Left lobe of liver (tissue), 2 donors: ENCODE data around the gene NISCH. TPM values are rescaled to one million over a fixed set of nuclear protein-coding genes. Genes with fewer than 3 reads are reported as not detected.

ENCODE experiments used
- ATAC-seq: fragments of 200-7000 bp; cut with Tn5 transposase; one replicate; pipeline ENCODE4 v1.9.1; 2020; ENCODE audit warnings: mild to moderate bottlenecking, moderate library complexity
- DNase-seq: peaks from one replicate; pipeline ENCODE4 v3.0.0-alpha.2; 2020; ENCODE audit warnings: low spot score
- total RNA-seq: library from RNA; stranded (reverse); gene quantifications from one replicate; pipeline ENCODE4 v1.2.1, GENCODE V29; 2021
- donor health status: DM: no; HTN: no; CAD: no; lungs with moderate emphysema.
- donor health status: DM: no; HTN: yes; CAD: no.

NISCH gene
- total RNA-seq, 1 donor from 2014 or later, result 39.3 TPM

- DNase-seq, result no peak
- peak; percentile 62 for ATAC-seq
These were observed 8.5 kb upstream of the NISCH start for GRCh38 chr3:52446631-52447511.

GRCh38 chr3:52447512-52448355 lies 7.7 kb upstream of the NISCH start:
- ATAC-seq, result no peak
- no peak for DNase-seq

GRCh38 chr3:52450489-52451236 lies 4.7 kb upstream of the NISCH start:
- ATAC-seq (no peak), DNase-seq (no peak)

- no peak for ATAC-seq
- DNase-seq, result no peak
These were observed 3.9 kb upstream of the NISCH start for GRCh38 chr3:52451237-52452083.

GRCh38 chr3:52452126-52452525 lies 3.3 kb upstream of the NISCH start:
- no peak for ATAC-seq
- no peak for DNase-seq

- ATAC-seq (no peak), DNase-seq (no peak)
These were observed 2.7 kb upstream of the NISCH start for GRCh38 chr3:52452570-52453221.

- no peak for DNase-seq
These were observed 1.7 kb upstream of the NISCH start, which contains the start of gene TNNC1 for GRCh38 chr3:52453496-52454249. Gene TNNC1, minus strand, starts transcription at chr3:52454041. Its CDS starts 26 bp downstream, at chr3:52454015.

GRCh38 chr3:52454250-52454937 lies 1.0 kb upstream of the NISCH start:
- DNase-seq (no peak), ATAC-seq (no peak)

More at GRCh38 chr3:52453496-52454249, 1.7 kb upstream of the NISCH start, which contains the start of gene TNNC1:
- ATAC-seq, result no peak

- DNase-seq, result no peak
- ATAC-seq, result no peak
These were observed 494 bp upstream of the NISCH start for GRCh38 chr3:52454938-52455282.

GRCh38 chr3:52456169-52456799 lies 880 bp downstream of the NISCH start:
- DNase-seq (no peak), ATAC-seq (peak; percentile 12)

- ATAC-seq (no peak), DNase-seq (no peak)
These were observed 1.4 kb downstream of the NISCH start for GRCh38 chr3:52456800-52457183.

GRCh38 chr3:52458031-52458760 lies 2.8 kb downstream of the NISCH start:
- no peak for DNase-seq
- ATAC-seq, result no peak

GRCh38 chr3:52458770-52459545 lies 3.6 kb downstream of the NISCH start:
- DNase-seq, result no peak
- ATAC-seq, result no peak

GRCh38 chr3:52461874-52462273 lies 6.5 kb downstream of the NISCH start:
- ATAC-seq (no peak), DNase-seq (no peak)

- ATAC-seq, result no peak
- no peak for DNase-seq
These were observed 8.0 kb downstream of the NISCH start for GRCh38 chr3:52463416-52463815.

- DNase-seq (no peak), ATAC-seq (no peak)
These were observed 12.9 kb downstream of the NISCH start for GRCh38 chr3:52468336-52468735.
